HFFc6 (cell line): ENCODE measurements around the gene BBS9. TPM values are rescaled to one million over a fixed set of nuclear protein-coding genes. Genes with fewer than 3 reads are reported as not detected.
"Not testable (repeated sequence)": the region's sequence is repeated elsewhere in the genome, so short reads cannot be mapped to it uniquely, and the experiment has no call there.

Experiments
- DNase-seq: peaks from one replicate; pipeline ENCODE4 v3.0.0-alpha.2; 2018
- H3K27ac Mint-ChIP-seq: 2 replicates; pipeline ENCODE4 v1.8.0; 2020; ENCODE audit warnings: mild to moderate bottlenecking, mixed read lengths
- H3K27me3 Mint-ChIP-seq: 2 replicates; pipeline ENCODE4 v1.8.0; 2021; ENCODE audit warnings: mild to moderate bottlenecking, moderate library complexity, mixed read lengths; ENCODE audit not compliant: insufficient read depth
- H3K36me3 Mint-ChIP-seq: 2 replicates; pipeline ENCODE4 v1.8.0; 2021; ENCODE audit warnings: low read depth, mixed read lengths
- H3K4me1 Mint-ChIP-seq: 2 replicates; pipeline ENCODE4 v1.8.0; 2020; ENCODE audit warnings: low read depth, mixed read lengths
- H3K4me3 Mint-ChIP-seq: 2 replicates; pipeline ENCODE4 v1.8.0; 2020; ENCODE audit warnings: mild to moderate bottlenecking, moderate library complexity, mixed read lengths
- H3K9me3 Mint-ChIP-seq: 2 replicates; pipeline ENCODE4 v1.8.0; 2020; ENCODE audit warnings: mild to moderate bottlenecking, mixed read lengths
- CTCF ChIP-seq: fragments of 200-600 bp; sonication (generic); IDR thresholded peaks from 2 replicates; pipeline ENCODE4 v1.5.0; 2021; ENCODE audit warnings: antibody characterized with exemption, mild to moderate bottlenecking
- total RNA-seq, 6 experiments: library from RNA; stranded (reverse); fragmentation: NEBNext Ultra II Directional; extraction: Animal tissue kit (Norgen Biotek cat#: 25700); gene quantifications; 2 replicates in 1 of 6; 3 replicates in 5 of 6; pipeline ENCODE4 v1.2.3, GENCODE V29; 2021

Gene BBS9
- total RNA-seq, 6 experiments from 2014 or later, result 10.6 to 13.0 (median 12.1) TPM

GRCh38 chr7:33472348-33473025 lies 343.1 kb downstream of the BBS9 start:
- H3K36me3 Mint-ChIP-seq, result no peaks in the 10 kb centered on the region
- no peaks in the 10 kb centered on the region for H3K4me1 Mint-ChIP-seq
- no peak for TF ChIP-seq CTCF
- no peak overlapping the region for H3K27ac Mint-ChIP-seq
- no peak overlapping the region for H3K4me3 Mint-ChIP-seq
- no peak for DNase-seq
- no peaks in the 10 kb centered on the region for H3K9me3 Mint-ChIP-seq
- H3K27me3 Mint-ChIP-seq, result no peaks in the 10 kb centered on the region

- no peak for TF ChIP-seq CTCF
- H3K4me3 Mint-ChIP-seq, result no peak overlapping the region
- no peak for DNase-seq
- H3K27me3 Mint-ChIP-seq, result peaks cover 3% of the 10 kb centered on the region; the same call in 1 of the 2 replicates
- no peaks in the 10 kb centered on the region for H3K36me3 Mint-ChIP-seq
- H3K9me3 Mint-ChIP-seq, result no peaks in the 10 kb centered on the region
- H3K27ac Mint-ChIP-seq, result no peak overlapping the region
- no peaks in the 10 kb centered on the region for H3K4me1 Mint-ChIP-seq
Observed at GRCh38 chr7:33477719-33478480, 348.5 kb downstream of the BBS9 start.

GRCh38 chr7:33484476-33484875 lies 355.1 kb downstream of the BBS9 start:
- not testable (repeated sequence) for H3K27ac Mint-ChIP-seq, H3K36me3 Mint-ChIP-seq, H3K9me3 Mint-ChIP-seq, H3K4me3 Mint-ChIP-seq, H3K4me1 Mint-ChIP-seq, H3K27me3 Mint-ChIP-seq
- peak; percentile 28 for DNase-seq

GRCh38 chr7:33485747-33486493 lies 356.6 kb downstream of the BBS9 start:
- H3K27me3 Mint-ChIP-seq, result no peaks in the 10 kb centered on the region
- H3K4me1 Mint-ChIP-seq, result peaks cover 8% of the 10 kb centered on the region
- no peak for TF ChIP-seq CTCF
- H3K9me3 Mint-ChIP-seq, result peaks cover 6% of the 10 kb centered on the region; the same call in 1 of the 2 replicates
- H3K36me3 Mint-ChIP-seq, result 0 out of 2 replicates have a peak, but pooled peaks cover 4% of the 10 kb centered on the region
- DNase-seq, result no peak
- H3K4me3 Mint-ChIP-seq, result no peak overlapping the region
- no peak overlapping the region for H3K27ac Mint-ChIP-seq

GRCh38 chr7:33486633-33487032 lies 357.3 kb downstream of the BBS9 start:
- H3K4me3 Mint-ChIP-seq, result no peak overlapping the region
- TF ChIP-seq CTCF, result no peak
- H3K27ac Mint-ChIP-seq, result no peak overlapping the region
- peaks cover 8% of the 10 kb centered on the region for H3K4me1 Mint-ChIP-seq
- H3K27me3 Mint-ChIP-seq, result no peaks in the 10 kb centered on the region
- peaks cover 6% of the 10 kb centered on the region; the same call in 1 of the 2 replicates for H3K9me3 Mint-ChIP-seq
- DNase-seq, result no peak
- 0 out of 2 replicates have a peak, but pooled peaks cover 4% of the 10 kb centered on the region for H3K36me3 Mint-ChIP-seq
